AG09319 (cell line): ENCODE measurements around the gene SPOCD1.

Experiments
- DNase-seq: peaks from one replicate; pipeline ENCODE4 v3.0.0-alpha.2; 2010; ENCODE audit warnings: low read depth; ENCODE audit errors: extremely low read depth
- CTCF ChIP-seq: IDR thresholded peaks from 2 replicates; pipeline ENCODE4 v1.5.1; 2011; ENCODE audit warnings: low read depth, mild to moderate bottlenecking, inconsistent platforms, low read length, moderate library complexity

Gene SPOCD1

GRCh38 chr1:31747304-31747703 lies 68.5 kb downstream of the SPOCD1 start:
- TF ChIP-seq CTCF = no peak
- no peak for DNase-seq

GRCh38 chr1:31746687-31747086 lies 69.1 kb downstream of the SPOCD1 start:
- TF ChIP-seq CTCF = no peak
- no peak for DNase-seq

- TF ChIP-seq CTCF = no peak
- no peak for DNase-seq
Measured at GRCh38 chr1:31745946-31746670, 69.7 kb downstream of the SPOCD1 start.

GRCh38 chr1:31745096-31745945 lies 70.5 kb downstream of the SPOCD1 start:
- peak; percentile 88 for TF ChIP-seq CTCF
- DNase-seq = no peak

- no peak for DNase-seq
- TF ChIP-seq CTCF = no peak
Measured at GRCh38 chr1:31744165-31744888, 71.5 kb downstream of the SPOCD1 start.

- TF ChIP-seq CTCF = no peak
- DNase-seq = no peak
Measured at GRCh38 chr1:31742462-31743212, 73.2 kb downstream of the SPOCD1 start.
